ENCODE data around the gene ARTN.

DNA sequence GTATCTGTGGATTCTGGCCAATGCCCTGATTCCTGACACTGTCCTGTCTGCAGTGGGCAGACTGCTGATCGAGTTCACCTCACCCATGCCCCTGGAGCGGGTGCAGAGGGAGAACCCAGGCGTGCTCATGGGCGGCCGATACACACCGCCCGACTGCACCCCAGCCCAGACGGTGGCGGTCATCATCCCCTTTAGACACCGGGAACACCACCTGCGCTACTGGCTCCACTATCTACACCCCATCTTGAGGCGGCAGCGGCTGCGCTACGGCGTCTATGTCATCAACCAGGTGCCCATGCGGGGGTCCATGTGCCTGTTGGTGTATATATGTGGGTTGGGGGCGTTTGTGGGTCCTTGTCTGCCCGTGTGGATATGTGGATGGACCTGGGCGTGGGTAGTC is 48.0 kb downstream of the ARTN start:
- no peak for TF ChIP-seq SUZ12 (IDR thresholded peaks at IDR 0.05; ENCODE audit: extremely low read depth, insufficient read depth, insufficient read length)
- no peak for TF ChIP-seq ZNF274 (IDR thresholded peaks at IDR 0.05; ENCODE audit: low read depth, low read length)
- TF ChIP-seq YY1 (IDR thresholded peaks at IDR 0.05; ENCODE audit: insufficient read depth, insufficient read length) = no peak
